Loucy (cell line): Measurements from ENCODE around the gene FHAD1.

Experiments
- H2AFZ ChIP-seq: fragments of 200-600 bp; sonication (generic); 2 replicates; pipeline ENCODE4 v1.6.0; 2016; ENCODE audit warnings: antibody characterized with exemption, mild to moderate bottlenecking, low read length, moderate library complexity
- H3F3A ChIP-seq: fragments of 200-600 bp; 2 replicates; pipeline ENCODE4 v1.6.0; 2016; ENCODE audit warnings: antibody characterized with exemption, low read depth, mild to moderate bottlenecking
- H3K27me3 ChIP-seq: fragments of 200-600 bp; sonication (generic); 2 replicates; pipeline ENCODE4 v1.6.1; 2014; ENCODE audit warnings: low read length, mild to moderate bottlenecking; ENCODE audit not compliant: insufficient read depth, poor library complexity, severe bottlenecking
- H3K36me3 ChIP-seq: fragments of 200-600 bp; sonication (generic); 2 replicates; pipeline ENCODE4 v1.6.1; 2016; ENCODE audit warnings: low read length; ENCODE audit not compliant: insufficient read depth
- H3K4me1 ChIP-seq: fragments of 200-600 bp; sonication (generic); 2 replicates; pipeline ENCODE4 v1.5.1; 2014; ENCODE audit warnings: low read length, mild to moderate bottlenecking; ENCODE audit not compliant: insufficient read depth, poor library complexity, severe bottlenecking
- H3K4me2 ChIP-seq: fragments of 200-600 bp; sonication (generic); 2 replicates; pipeline ENCODE4 v1.6.0; 2014; ENCODE audit warnings: antibody characterized with exemption, low read length, low read depth, mild to moderate bottlenecking; ENCODE audit not compliant: poor library complexity, severe bottlenecking
- H3K4me3 ChIP-seq: fragments of 200-600 bp; sonication (generic); 2 replicates; pipeline ENCODE4 v1.5.1; 2014; ENCODE audit warnings: low read length, mild to moderate bottlenecking, mixed read lengths; ENCODE audit not compliant: poor library complexity, severe bottlenecking
- H3K79me2 ChIP-seq: fragments of 200-600 bp; sonication (generic); 2 replicates; pipeline ENCODE4 v1.6.1; 2014; ENCODE audit warnings: low read length; ENCODE audit not compliant: insufficient read depth
- H3K9ac ChIP-seq: fragments of 200-600 bp; sonication (generic); 2 replicates; pipeline ENCODE4 v1.6.0; 2014; ENCODE audit warnings: mild to moderate bottlenecking, low read depth, low read length, moderate library complexity; ENCODE audit not compliant: poor library complexity, severe bottlenecking
- H3K9me2 ChIP-seq: fragments of 200-600 bp; sonication (generic); replicated peaks from 2 replicates; pipeline ENCODE4 v1.6.1; 2016; ENCODE audit warnings: low read depth, low read length, mixed read lengths
- H3K9me3 ChIP-seq: fragments of 200-600 bp; sonication (generic); 2 replicates; pipeline ENCODE4 v1.6.1; 2014; ENCODE audit warnings: mild to moderate bottlenecking, antibody characterized with exemption, low read length, low read depth; ENCODE audit not compliant: insufficient read depth
- H4K20me1 ChIP-seq: fragments of 200-600 bp; sonication (generic); 2 replicates; pipeline ENCODE4 v1.6.0; 2014; ENCODE audit warnings: antibody characterized with exemption, low read length, mild to moderate bottlenecking; ENCODE audit not compliant: insufficient read depth, poor library complexity, severe bottlenecking
- CTCF ChIP-seq: fragments of 200-600 bp; sonication (generic); conservative IDR thresholded peaks from 2 replicates; pipeline ENCODE4 v1.5.1; 2014; ENCODE audit warnings: mild to moderate bottlenecking, antibody characterized with exemption, low read length
- EZH2phosphoT487 ChIP-seq: fragments of 200-600 bp; IDR thresholded peaks from 2 replicates; pipeline ENCODE4 v1.6.1; 2018; ENCODE audit warnings: antibody characterized with exemption, mild to moderate bottlenecking, moderate library complexity, borderline replicate concordance

Gene FHAD1

GRCh38 chr1:15218287-15219279, 28.4 kb upstream of the FHAD1 start:
- Histone ChIP-seq H3K4me1 (no peaks in the 10 kb centered on the region), H3K36me3 (no peaks in the 10 kb centered on the region), H3K27me3 (no peaks in the 10 kb centered on the region), H3K4me3 (no peak overlapping the region), H3K79me2 (no peaks in the 10 kb centered on the region), H3F3A (no peaks in the 10 kb centered on the region), H3K4me2 (no peak overlapping the region), H4K20me1 (no peaks in the 10 kb centered on the region), H3K9me2 (no peaks in the 10 kb centered on the region), H2AFZ (no peak overlapping the region), H3K9ac (no peak overlapping the region), H3K9me3 (no peaks in the 10 kb centered on the region)
- TF ChIP-seq EZH2phosphoT487, result no peak

- H4K20me1 ChIP-seq, result no peaks in the 10 kb centered on the region
- H3K4me2 ChIP-seq, result no peak overlapping the region
- no peaks in the 10 kb centered on the region for H3K27me3 ChIP-seq
- H3K79me2 ChIP-seq, result no peaks in the 10 kb centered on the region
- no peaks in the 10 kb centered on the region for H3K9me2 ChIP-seq
- no peak overlapping the region for H2AFZ ChIP-seq
- TF ChIP-seq CTCF, result no peak
- H3K4me1 ChIP-seq, result no peaks in the 10 kb centered on the region
- no peaks in the 10 kb centered on the region for H3F3A ChIP-seq
- no peaks in the 10 kb centered on the region for H3K36me3 ChIP-seq
- H3K4me3 ChIP-seq, result no peak overlapping the region
- no peaks in the 10 kb centered on the region for H3K9me3 ChIP-seq
- H3K9ac ChIP-seq, result no peak overlapping the region
These were observed 27.6 kb upstream of the FHAD1 start for GRCh38 chr1:15219280-15220023.

- H3K4me1 ChIP-seq, result no peaks in the 10 kb centered on the region
- H3K9me2 ChIP-seq, result no peaks in the 10 kb centered on the region
- no peak overlapping the region for H3K4me2 ChIP-seq
- no peak overlapping the region for H3K9ac ChIP-seq
- H2AFZ ChIP-seq, result no peak overlapping the region
- H3F3A ChIP-seq, result no peaks in the 10 kb centered on the region
- no peak for TF ChIP-seq CTCF
- TF ChIP-seq EZH2phosphoT487, result no peak
- no peaks in the 10 kb centered on the region for H4K20me1 ChIP-seq
- no peaks in the 10 kb centered on the region for H3K36me3 ChIP-seq
- H3K9me3 ChIP-seq, result no peaks in the 10 kb centered on the region
- no peaks in the 10 kb centered on the region for H3K27me3 ChIP-seq
- H3K79me2 ChIP-seq, result no peaks in the 10 kb centered on the region
- H3K4me3 ChIP-seq, result no peak overlapping the region
These were observed 27.0 kb upstream of the FHAD1 start for GRCh38 chr1:15220024-15220392.
